Muscle of leg (tissue), 11 donors: Measurements from ENCODE around the gene PSD2. TPM values are rescaled to one million over a fixed set of nuclear protein-coding genes. Genes with fewer than 3 reads are reported as not detected.

Experiments used
- DNase-seq: peaks from one replicate; pipeline ENCODE4 v3.0.0; 2013
- H3K27ac ChIP-seq: one replicate; pipeline ENCODE4 v1.5.1; 2013; ENCODE audit warnings: mild to moderate bottlenecking, low read length, control low read depth
- H3K27me3 ChIP-seq: one replicate; pipeline ENCODE4 v1.6.1; 2013; ENCODE audit warnings: low read length; ENCODE audit not compliant: control insufficient read depth, insufficient read depth
- H3K36me3 ChIP-seq: one replicate; pipeline ENCODE4 v1.6.1; 2013; ENCODE audit warnings: low read length; ENCODE audit not compliant: control insufficient read depth, insufficient read depth
- H3K4me1 ChIP-seq: one replicate; pipeline ENCODE4 v1.6.1; 2013; ENCODE audit warnings: low read length; ENCODE audit not compliant: control insufficient read depth, insufficient read depth
- H3K4me3 ChIP-seq: one replicate; pipeline ENCODE4 v1.5.1; 2013; ENCODE audit warnings: low read length, control low read depth
- H3K9me3 ChIP-seq: replicated peaks from 2 replicates; pipeline ENCODE4 v1.6.1; 2013; ENCODE audit warnings: low read depth, low read length; ENCODE audit not compliant: control insufficient read depth
- WGBS: methylation state at CpG from one replicate; pipeline ENCODE4 v1.1.5; 2013; ENCODE audit warnings: missing lambda C conversion rate; ENCODE audit not compliant: insufficient coverage; 5-methylcytosine and 5-hydroxymethylcytosine counted together
- polyA plus RNA-seq, 8 donors: library from polyadenylated mRNA; unstranded; fragments of 120-200 nt; gene quantifications; one replicate each; pipeline versions ENCODE4 v1.2.1 to v1.2.3, GENCODE V29; 2013; ENCODE audit warnings: inconsistent platforms in 1 of 8, low replicate concordance in 1 of 8; ENCODE audit not compliant: insufficient read length in 8 of 8, insufficient read depth in 1 of 8
- total RNA-seq: library from RNA; stranded (reverse); fragments of 120-200 nt; gene quantifications from one replicate; pipeline ENCODE4 v1.2.4, GENCODE V29; 2013

Gene PSD2
- total and polyA plus RNA-seq, 9 donors = 0.18 to 0.47 (median 0.31) TPM

DNA sequence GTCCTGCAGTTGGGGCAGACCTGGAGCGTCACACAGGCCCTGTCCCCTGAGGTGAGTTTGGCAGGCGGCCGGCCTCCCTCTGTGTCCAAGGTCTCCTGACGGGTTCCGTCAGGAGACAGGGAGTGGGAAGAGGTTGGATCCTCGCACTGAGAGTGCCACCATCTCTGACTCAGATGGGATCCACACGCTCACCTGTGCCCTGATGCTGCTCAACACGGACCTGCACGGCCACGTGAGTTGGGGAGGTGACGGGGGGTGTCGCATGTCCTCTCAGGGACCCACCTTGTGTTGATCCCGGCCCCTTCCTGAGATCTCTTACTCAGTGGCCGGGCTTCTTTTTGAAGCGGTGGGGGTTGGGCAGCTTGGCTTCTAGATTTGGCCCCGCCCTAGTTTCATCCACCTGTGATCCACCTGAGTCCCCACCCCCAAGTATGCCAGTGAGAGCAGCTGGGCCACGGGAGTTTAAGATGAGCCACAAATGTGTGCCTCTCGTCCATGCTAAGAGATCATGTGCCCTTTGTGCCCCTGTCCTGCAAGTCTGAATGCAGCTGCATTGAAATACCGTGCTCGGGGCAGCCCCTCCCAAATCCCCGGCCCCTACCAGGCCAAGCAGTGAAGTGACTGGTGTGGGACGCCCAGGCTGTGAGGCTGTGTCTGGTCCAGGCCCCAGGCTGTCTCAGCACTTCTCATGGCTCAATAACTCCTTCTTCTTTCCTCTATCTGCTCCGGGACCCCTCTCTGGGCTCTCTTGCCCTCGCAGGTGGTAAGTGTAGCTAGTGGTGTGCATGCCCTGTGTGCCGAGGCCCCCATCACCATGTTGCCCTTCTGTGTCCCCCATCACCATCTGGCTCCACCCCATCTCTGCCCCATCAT, 27.2 kb downstream of the PSD2 start:
- DNase-seq = no peak
- Histone ChIP-seq H3K36me3 (no peaks in the 10 kb centered on the region), H3K4me3 (no peak overlapping the region), H3K27ac (no peak overlapping the region), H3K4me1 (no peaks in the 10 kb centered on the region), H3K9me3 (peaks cover 4% of the 10 kb centered on the region), H3K27me3 (peaks cover 20% of the 10 kb centered on the region)
- 65% methylated on average over 17 of the region's 25 CpGs for WGBS

- H3K4me3 ChIP-seq = no peak overlapping the region
- H3K27ac ChIP-seq = no peak overlapping the region
- 82% methylated on average over 5 of the region's 7 CpGs for WGBS
- peaks cover 4% of the 10 kb centered on the region for H3K9me3 ChIP-seq
- no peak for DNase-seq
- H3K4me1 ChIP-seq = no peaks in the 10 kb centered on the region
- H3K27me3 ChIP-seq = peaks cover 20% of the 10 kb centered on the region
- H3K36me3 ChIP-seq = no peaks in the 10 kb centered on the region
Observed at GRCh38 chr5:139823757-139824355, 28.2 kb downstream of the PSD2 start.

- Histone ChIP-seq H3K36me3 (no peaks in the 10 kb centered on the region), H3K27ac (no peak overlapping the region), H3K4me3 (no peak overlapping the region), H3K9me3 (no peaks in the 10 kb centered on the region), H3K27me3 (peaks cover 10% of the 10 kb centered on the region), H3K4me1 (no peaks in the 10 kb centered on the region)
- WGBS = 74% methylated on average over 7 of the region's 7 CpGs
- no peak for DNase-seq
Observed at GRCh38 chr5:139825690-139826089, 30.1 kb downstream of the PSD2 start.

GRCh38 chr5:139828207-139828895, 32.7 kb downstream of the PSD2 start:
- no peaks in the 10 kb centered on the region for H3K4me1 ChIP-seq
- H3K9me3 ChIP-seq = no peaks in the 10 kb centered on the region
- 79% methylated on average over 8 of the region's 8 CpGs for WGBS
- H3K27me3 ChIP-seq = peaks cover 17% of the 10 kb centered on the region
- no peaks in the 10 kb centered on the region for H3K36me3 ChIP-seq
- DNase-seq = no peak
- no peak overlapping the region for H3K4me3 ChIP-seq
- no peak overlapping the region for H3K27ac ChIP-seq

GRCh38 chr5:139829471-139829870, 33.9 kb downstream of the PSD2 start:
- Histone ChIP-seq H3K4me3 (no peak overlapping the region), H3K4me1 (no peaks in the 10 kb centered on the region), H3K27me3 (peaks cover 16% of the 10 kb centered on the region), H3K9me3 (no peaks in the 10 kb centered on the region), H3K27ac (no peak overlapping the region), H3K36me3 (no peaks in the 10 kb centered on the region)
- DNase-seq = no peak
- no CpG with 5 or more reads among the region's 6 CpGs for WGBS

GRCh38 chr5:139831624-139832023, 36.0 kb downstream of the PSD2 start:
- H3K4me1 ChIP-seq = no peaks in the 10 kb centered on the region
- no peak for DNase-seq
- WGBS = 75% methylated on average over 1 of the region's 3 CpGs
- H3K4me3 ChIP-seq = no peak overlapping the region
- no peak overlapping the region for H3K27ac ChIP-seq
- no peaks in the 10 kb centered on the region for H3K36me3 ChIP-seq
- no peaks in the 10 kb centered on the region for H3K9me3 ChIP-seq
- peaks cover 12% of the 10 kb centered on the region for H3K27me3 ChIP-seq

DNA sequence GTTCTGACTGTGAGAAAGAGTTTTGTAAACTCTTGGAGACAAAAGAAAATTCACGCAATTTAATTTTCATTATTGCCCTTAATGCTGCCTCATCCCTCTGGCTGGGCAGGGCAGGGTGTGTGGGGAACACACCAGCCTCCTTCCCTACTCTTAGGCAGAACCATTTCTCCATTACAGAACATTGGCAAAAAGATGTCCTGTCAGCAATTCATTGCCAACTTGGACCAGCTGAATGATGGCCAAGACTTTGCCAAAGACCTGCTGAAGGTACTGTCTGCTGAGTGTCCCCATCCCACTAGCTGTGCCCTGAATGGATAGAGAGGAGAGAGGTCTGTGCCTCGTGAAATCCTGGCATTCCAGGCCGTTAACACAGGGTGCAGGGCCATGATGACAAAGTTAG, 37.9 kb downstream of the PSD2 start:
- no peak for DNase-seq
- H3K4me3 ChIP-seq = no peak overlapping the region
- 20% methylated on average over 1 of the region's 3 CpGs for WGBS

DNA sequence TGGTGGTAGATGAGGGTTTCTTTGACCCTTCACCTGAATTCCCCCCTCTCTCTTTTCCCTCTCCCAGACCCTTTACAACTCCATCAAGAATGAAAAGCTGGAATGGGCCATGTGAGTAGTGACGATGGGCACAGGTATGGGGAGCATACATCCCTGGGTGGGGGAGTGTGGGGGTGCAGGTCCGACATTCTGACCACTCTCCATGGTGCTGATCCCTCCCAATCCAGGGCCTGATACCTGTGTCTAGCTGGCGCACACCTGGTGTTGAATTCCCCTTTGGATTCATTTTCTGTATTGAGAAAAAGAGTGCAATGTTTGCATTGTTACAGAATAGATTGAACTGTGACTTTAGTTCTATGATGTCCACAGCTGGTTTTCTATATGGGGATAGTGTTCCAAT, 40.0 kb downstream of the PSD2 start:
- no CpG with 5 or more reads among the region's 3 CpGs for WGBS
- Histone ChIP-seq H3K4me3 (no peak overlapping the region), H3K27ac (no peak overlapping the region), H3K36me3 (no peaks in the 10 kb centered on the region), H3K4me1 (no peaks in the 10 kb centered on the region), H3K27me3 (peaks cover 8% of the 10 kb centered on the region), H3K9me3 (no peaks in the 10 kb centered on the region)
- no peak for DNase-seq

More for the DNA sequence above, 37.9 kb downstream of the PSD2 start:
- no peak overlapping the region for H3K27ac ChIP-seq
- H3K9me3 ChIP-seq = no peaks in the 10 kb centered on the region
- peaks cover 10% of the 10 kb centered on the region for H3K27me3 ChIP-seq
- H3K36me3 ChIP-seq = no peaks in the 10 kb centered on the region
- no peaks in the 10 kb centered on the region for H3K4me1 ChIP-seq

DNA sequence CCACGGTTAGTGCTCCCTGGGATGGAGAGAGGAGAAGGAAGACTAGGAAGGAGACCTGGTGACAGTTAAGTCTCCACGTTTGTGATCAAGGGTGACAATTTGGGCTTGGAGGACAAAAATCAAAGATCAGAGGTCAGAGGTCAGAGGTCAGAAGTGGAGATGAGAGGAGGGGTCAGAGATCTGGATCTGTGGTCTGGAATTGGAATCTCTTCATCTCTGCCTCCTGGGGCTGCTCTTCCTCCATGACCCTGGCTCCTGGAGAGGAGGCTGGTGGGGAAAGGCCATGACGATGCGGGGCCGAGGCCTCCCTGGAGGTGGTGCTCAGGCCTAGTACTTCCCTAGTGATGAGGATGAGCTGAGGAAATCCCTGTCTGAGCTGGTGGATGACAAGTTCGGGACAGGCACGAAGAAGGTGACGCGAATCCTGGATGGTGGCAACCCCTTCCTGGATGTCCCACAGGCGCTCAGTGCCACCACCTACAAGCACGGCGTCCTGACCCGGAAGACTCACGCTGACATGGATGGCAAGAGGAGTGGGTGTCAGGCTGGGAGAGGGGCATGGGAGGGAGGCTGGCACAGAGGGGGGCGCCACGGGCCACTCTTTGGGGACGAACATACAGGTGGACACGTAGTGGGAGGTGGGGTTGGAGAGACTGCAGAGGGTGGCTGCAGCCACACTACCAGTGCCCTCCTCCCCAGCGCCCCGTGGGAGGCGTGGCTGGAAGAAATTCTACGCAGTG, 41.0 kb downstream of the PSD2 start:
- H3K4me3 ChIP-seq = no peak overlapping the region
- H3K27ac ChIP-seq = no peak overlapping the region
- no peaks in the 10 kb centered on the region for H3K36me3 ChIP-seq
- no peak for DNase-seq
- WGBS = 86% methylated on average over 22 of the region's 22 CpGs
- H3K4me1 ChIP-seq = no peaks in the 10 kb centered on the region
- H3K27me3 ChIP-seq = peaks cover 8% of the 10 kb centered on the region
- no peaks in the 10 kb centered on the region for H3K9me3 ChIP-seq
